ENCODE data around the gene SFTPB.
"Not testable (repeated sequence)": the region's sequence is repeated elsewhere in the genome, so short reads cannot be mapped to it uniquely, and the experiment has no call there.

SFTPB gene

GRCh38 chr2:85668009-85668856 is at the start of gene SFTPB:
TSS of gene SFTPB (minus strand) at chr2:85668199. CDS start at chr2:85668183, 16 bp downstream.
- DNase-seq, result no peak

DNA sequence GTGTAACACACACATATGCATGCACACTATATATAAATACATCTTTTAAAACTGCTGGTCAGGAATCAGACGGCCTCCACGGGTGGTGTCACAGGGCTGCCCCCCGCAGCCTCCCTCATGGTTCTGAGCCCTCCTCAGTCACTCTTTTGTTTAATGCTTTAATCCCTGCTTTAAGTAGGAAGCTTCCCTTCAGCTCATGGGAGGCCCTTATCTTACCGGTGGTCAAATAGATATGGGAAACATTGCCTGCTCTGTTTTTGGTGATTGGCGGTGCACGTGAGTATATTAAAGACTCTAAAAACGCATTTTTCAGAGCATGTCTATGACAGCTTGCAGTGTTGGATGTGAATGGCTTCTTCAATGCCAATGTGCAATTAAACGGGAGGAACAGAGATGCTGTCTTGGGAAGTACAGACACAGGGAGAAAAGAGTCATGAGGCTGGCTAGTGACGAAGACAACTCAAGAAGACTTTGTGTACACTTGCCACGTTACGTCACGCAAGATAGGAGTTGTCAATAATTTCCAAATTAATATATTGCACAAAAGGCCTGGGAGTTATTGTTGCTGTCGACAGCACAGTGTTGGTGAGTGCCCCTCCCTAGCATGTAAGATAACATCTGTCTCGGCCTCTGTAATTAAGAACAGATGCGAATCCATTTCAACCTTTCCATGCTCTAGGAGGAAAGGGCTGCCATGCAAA is 49.5 kb upstream of the SFTPB start:
- no peak for DNase-seq

DNA sequence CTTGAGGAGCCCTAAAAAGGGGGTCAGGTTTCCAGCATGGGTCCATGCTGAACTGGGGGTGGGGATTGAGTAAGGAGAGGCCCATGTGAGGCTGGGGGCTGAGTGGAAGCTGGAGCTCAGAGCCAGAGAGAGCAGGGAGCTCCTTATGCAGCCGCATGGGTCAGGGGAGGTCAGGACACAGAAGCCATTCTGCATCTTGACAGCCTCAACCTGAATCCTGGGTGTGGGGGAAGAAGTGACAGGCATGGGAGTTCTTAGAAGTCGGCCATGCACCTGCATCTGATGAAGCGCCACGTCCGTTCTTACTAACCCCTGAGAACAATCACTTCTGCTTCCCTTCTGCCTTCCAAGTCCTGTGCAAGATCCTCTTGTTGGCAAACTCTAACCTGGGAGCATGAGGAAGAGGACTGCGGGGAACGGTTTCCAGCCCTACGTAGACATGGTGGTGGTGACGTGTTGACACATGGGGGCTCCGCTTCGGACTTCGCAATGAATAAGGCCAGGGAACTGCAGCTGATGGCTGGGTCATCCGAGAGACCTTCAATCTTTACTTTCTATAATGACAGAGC is 48.4 kb upstream of the SFTPB start:
- peak; percentile 35 for DNase-seq

- no peak for DNase-seq
These were observed 46.8 kb upstream of the SFTPB start for GRCh38 chr2:85714841-85715240.

DNA sequence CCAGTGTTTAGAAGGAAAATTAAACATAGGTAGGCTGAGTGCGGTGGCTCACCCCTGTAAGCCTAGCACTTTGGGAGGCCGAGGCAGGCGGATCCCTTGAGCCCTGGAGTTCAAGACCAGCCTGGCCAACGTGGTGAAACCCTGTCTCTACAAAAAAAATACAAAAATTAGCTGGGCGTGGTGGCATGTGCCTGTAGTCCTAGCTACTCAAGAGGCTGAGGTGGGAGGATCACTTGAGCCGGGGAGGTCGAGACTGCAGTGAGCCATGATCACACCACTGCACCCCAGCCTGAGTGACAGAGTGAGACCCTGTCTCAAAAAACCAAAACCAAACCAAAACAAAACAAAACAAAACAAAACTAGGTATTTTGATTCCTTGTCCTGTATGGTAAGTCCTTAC is 46.4 kb upstream of the SFTPB start:
- not testable (repeated sequence) for DNase-seq

GRCh38 chr2:85713836-85714235 is 45.8 kb upstream of the SFTPB start:
- DNase-seq, result no peak

GRCh38 chr2:85712849-85713612 is 45.0 kb upstream of the SFTPB start:
- DNase-seq, result peak; percentile 54

DNA sequence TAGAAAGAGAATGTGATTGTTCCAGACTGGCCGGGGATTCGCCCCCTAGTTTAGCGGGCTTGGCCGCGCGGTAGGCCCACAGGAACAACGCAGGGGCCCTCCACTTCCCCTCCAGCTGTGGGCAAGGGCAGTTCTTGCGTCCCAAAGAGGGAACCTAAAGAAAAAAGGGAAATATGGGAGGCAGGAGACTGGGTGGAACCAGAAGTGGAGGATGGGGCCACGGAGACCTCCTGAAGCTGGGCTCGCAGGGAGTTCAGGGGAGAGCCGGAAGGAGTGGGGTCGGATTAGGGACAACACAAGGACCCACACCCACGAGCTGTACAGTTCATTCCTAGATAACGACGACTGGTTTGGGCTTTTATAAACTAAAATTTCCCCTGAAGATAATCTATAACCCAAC is 44.3 kb upstream of the SFTPB start:
- DNase-seq, result peak; percentile 71

- no peak for DNase-seq
These were observed 43.6 kb upstream of the SFTPB start for GRCh38 chr2:85711578-85712060.

GRCh38 chr2:85710687-85711577 is 42.9 kb upstream of the SFTPB start:
- DNase-seq, result no peak

GRCh38 chr2:85709401-85709811 is 41.4 kb upstream of the SFTPB start:
- DNase-seq, result peak; percentile 37

GRCh38 chr2:85708641-85709040 is 40.6 kb upstream of the SFTPB start:
- no peak for DNase-seq

DNA sequence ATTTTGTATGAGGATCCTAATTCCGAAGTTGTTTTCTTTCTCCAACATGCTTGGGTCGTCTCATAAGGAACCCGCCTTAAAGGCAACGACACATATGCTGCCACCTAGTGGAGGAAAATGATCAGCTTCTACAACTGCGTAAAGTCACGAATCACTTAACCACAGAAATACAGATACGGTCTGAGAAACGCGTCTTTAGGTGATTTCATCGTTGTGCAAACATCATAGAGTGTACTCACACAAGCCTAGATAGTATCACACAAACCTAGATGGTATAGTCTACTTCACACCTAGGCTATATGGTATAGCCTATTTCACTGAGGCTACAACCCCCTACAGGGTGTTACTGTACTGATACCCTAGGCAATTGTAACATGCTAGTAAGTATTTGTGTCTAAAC is 39.3 kb upstream of the SFTPB start:
- peak; percentile 94 for DNase-seq

GRCh38 chr2:85706599-85707296 is 38.7 kb upstream of the SFTPB start:
- DNase-seq, result peak; percentile 90

DNA sequence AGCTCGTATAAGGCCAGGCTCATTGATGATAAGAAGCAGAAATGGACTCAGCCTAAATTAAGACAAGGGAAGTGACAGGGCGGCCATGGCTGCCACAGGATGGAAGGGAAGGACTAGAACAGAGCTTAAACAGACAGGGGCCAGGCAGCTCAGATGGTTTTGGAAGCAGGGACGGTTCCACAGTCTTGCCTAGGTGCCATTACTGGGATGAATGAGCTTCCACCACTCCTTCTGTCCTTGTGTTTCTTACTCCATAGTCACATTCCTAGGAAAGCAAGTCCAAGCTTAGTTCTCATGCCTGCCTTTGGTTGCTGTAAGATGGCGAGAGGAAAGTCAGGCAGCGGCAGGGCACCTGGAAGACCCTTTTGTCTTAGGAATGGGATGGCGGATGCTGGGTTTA is 38.1 kb upstream of the SFTPB start:
- DNase-seq, result no peak

GRCh38 chr2:85705680-85706039 is 37.7 kb upstream of the SFTPB start:
- peak; percentile 90 for DNase-seq

GRCh38 chr2:85704800-85705679 is 37.0 kb upstream of the SFTPB start:
- DNase-seq, result peak; percentile 74

DNA sequence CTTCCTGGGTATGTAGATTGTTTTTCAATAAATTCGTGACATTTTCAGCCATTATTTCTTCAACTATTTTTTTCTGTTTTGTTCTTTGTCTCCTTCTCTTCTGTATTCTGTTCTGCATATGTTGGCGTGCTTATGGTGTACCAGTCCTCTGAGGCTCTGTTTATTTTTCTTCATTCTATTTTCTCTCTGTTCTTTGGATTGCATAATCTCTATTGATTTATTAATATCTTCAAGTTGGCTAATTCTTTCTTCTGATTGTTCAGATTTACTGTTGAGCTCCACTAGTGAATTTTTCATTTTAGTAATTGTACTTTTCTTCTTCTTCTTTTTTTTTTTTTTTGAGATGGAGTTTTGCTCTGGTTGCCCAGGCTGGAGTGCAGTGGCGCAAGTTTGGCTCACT is 36.0 kb upstream of the SFTPB start:
- no peak for DNase-seq

DNA sequence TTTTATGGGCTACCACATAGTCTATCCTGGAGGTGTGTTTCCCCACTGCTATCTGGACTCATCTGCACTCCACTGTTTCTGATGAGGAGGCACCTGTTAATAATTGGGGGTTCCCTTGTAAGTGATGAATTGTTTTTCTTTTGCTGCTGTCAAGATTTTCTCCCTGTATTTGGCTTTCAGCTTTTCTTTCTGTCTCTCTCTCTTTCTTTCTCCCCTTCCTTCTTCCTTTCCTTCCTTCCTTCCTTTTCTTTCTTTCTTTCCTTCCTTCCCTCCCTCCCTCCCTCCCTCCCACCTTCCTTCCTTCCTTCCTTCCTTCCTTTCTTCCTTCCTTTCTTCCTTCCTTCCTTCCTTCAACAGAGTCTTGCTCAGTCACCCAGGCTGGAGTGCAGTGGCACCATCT is 35.3 kb upstream of the SFTPB start:
- no peak for DNase-seq

GRCh38 chr2:85702800-85703199 is 34.8 kb upstream of the SFTPB start:
- DNase-seq, result peak; percentile 38

Measured in suppressor macrophage treated with lipopolysaccharide for 4 hours (primary cell).